NCI-H2107 treated with DMSO at 0.1 percent for 48 hours (cell line): ENCODE results near the gene RHOF.

Source experiments
- DNase-seq: peaks from one replicate; lab custom pipeline; 2025; ENCODE audit not compliant: unreplicated experiment; lab: John Stamatoyannopoulos, UW

Gene RHOF

DNA sequence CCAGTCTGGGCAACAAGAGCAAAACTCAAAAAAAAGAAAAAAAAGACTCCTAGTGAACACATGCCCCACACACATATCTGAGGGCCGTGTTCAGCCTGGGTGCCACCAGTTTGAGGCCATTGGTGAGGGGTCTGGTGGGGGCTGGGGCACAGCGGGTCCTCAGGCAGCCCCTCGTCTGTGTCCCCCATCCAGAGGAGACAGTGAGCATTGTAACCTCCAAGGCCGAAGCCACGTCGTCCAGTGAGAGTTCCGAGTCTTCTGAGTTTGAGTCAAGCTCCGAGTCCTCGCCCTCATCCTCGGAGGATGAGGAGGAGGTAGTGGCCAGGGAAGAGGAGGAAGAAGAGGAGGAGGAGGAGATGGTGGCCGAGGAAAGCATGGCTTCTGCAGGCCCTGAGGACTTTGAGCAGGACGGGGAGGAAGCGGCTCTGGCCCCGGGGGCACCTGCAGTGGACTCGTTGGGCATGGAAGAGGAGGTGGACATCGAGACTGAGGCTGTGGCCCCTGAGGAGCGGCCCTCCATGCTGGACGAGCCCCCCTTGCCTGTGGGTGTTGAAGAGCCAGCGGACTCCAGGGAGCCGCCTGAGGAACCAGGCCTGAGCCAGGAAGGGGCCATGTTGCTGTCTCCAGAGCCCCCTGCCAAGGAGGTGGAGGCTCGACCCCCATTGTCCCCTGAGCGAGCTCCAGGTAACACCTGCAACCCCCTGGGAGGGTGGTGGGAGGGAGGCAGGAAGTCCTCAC lies 25.9 kb upstream of the RHOF start:
- DNase-seq, result no peak

DNA sequence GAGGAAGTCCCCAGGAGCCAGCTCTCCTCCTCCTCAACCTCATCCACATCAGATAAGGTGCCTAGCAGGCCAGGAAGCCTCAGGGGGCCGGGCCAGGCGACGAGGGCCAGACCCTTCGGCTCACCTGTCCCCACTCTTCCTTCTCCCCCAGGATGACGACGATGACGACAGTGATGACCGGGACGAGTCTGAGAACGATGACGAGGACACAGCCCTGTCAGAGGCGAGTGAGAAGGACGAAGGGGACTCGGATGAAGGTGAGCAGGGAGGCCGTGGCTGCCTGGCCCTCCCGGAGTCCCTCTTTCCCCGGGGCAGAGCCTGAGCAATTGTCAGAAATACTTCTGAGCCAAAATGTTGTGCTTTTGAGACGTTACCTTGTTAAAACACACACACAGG lies 24.2 kb upstream of the RHOF start:
- DNase-seq, result no peak

DNA sequence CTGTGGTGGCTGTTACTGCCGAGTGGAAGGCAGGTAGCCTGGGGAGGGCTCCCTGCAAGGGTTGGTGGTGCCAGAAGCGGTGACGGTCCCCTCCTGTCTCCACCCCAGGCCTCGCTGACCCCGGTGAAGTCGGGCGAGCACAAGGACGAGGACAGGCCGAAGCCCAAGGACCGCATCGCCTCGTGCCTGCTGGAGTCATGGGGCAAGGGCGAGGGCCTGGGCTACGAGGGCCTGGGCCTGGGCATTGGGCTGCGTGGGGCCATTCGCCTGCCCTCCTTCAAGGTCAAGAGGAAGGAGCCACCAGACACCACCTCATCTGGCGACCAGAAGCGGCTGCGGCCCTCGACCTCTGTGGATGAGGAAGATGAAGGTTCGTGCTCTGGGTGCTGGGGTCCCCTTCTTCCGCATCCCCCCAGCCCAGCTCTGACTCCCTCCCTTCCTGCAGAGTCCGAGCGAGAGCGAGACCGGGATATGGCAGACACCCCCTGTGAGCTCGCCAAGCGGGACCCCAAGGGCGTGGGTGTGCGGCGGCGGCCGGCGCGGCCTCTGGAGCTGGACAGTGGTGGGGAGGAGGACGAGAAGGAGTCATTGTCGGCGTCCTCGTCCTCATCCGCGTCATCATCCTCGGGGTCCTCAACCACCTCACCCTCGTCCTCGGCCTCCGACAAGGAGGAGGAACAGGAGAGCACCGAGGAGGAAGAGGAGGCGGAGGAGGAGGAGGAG lies 23.6 kb upstream of the RHOF start:
- no peak for DNase-seq

- DNase-seq, result no peak
These were observed 21.8 kb upstream of the RHOF start for GRCh38 chr12:121815263-121815662.

GRCh38 chr12:121814429-121815119 lies 21.1 kb upstream of the RHOF start:
- DNase-seq, result no peak

- no peak for DNase-seq
These were observed 20.5 kb upstream of the RHOF start for GRCh38 chr12:121813951-121814350.

DNA sequence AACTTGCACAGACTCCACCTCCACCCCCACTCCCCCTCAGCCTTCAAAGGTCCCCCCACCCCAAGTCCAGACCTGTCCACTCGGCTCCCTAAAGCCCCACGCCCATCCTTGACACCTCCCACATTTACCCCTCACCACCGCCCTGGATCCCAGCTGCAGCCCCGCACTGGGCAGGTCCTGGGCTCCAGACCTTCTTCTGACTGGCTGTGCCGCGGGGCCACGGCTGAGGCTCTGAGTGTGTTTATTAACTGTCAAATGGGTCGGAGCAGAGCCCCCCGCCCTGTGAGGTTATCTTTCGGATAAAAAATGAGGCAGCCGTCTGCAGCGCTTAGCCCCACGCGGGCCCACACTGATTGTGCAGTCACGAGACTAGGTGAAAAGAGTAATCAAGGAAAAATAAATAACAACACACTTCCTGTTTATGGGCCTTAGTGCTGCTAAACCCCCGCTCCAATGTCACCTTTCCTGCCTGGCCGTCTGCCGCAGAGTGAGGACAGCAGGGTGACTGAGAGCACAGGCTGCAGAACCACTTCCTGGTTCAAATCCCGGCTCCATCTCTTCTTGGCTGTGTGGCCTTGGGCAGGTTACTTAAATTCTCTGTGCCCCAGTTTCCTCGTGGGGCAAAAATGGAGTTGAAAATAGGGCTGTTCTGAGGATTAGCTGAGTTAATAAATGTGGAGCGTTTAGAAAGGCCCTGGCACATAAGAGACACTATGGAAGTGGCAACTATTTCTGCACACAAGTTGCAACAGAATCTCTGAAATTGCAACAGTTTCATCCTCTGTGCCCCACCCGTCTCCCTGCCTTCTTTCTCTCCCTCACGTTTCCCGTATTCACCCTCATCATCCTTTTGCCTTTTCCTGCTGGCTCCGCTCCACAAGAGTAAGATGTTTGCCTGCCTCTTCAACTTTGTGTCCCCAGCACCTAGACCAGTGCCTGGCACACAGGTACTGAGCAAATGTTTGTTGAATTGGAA lies 19.7 kb upstream of the RHOF start:
- no peak for DNase-seq

DNA sequence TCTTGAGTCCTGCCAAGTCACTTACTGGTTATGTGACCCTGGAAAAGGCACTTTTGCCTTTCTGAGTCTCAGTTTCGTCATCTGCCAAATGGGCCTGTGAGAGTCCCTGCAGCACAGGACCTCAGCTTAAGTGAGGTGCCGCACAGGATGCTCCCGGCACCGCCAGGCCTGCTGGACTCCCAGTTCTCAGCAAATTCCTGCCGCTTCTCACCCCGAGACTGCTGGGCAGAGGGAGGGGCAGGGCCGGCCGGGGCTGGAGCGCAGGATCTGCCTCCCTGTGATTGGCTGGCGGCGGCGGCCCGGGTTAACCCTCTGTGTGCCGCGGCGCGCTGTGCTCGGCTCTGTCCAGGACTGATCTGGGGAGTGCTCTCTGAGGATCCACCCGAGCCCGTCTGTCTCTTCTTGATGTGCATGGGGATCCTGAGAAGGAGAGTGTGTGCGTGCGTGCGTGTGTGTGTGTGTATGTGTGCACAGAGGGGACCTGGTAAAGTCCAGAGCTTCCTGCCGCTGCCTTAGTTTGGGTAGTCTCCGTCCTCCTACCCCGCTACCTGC lies 18.9 kb upstream of the RHOF start:
- no peak for DNase-seq

DNA sequence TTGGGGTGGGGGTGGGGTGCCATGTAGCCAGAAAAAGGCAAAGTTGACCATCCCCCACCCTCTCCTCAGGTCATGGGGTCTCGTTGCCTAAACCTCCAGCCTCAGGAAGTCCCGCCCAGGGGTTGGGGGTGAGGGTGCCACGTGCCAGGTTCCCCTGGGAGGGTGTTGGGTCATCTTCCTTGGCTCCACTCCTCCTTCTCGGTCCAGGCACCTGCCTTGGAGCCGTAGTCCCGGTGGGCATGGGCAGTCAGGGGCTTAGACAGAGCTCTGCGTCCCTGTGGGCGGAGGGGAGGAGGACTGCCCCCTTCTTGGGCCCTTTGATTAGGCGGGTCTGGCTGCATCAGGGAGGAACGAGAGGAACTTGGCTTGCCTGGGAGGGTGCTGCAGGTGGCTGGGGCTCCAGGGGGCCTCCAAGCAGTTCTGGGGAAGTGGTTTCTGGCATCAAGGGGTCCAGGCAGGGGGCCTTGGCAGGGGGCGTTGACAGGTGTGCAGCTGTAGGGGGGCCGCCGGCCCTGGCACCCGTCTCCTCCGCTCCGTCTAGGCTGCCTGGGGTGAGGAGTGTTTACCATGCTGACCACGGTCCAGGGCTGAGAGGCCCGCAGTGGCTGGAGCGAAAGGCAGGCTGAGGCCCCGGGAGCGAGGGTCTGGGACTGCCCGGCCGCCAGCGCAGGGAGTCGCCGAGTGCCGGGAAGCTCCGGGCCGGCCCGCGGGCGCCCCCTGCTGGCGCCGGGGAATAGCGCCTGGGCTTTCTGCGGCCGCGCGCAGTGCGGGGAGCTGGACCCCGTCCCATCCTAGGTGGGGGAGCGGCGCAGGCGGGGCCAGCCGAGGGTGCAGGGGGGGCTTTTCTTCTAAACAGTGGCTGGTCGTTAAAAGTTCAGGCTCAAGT lies 18.2 kb upstream of the RHOF start:
- peak; percentile 22 for DNase-seq

- DNase-seq, result no peak
These were observed 17.4 kb upstream of the RHOF start for GRCh38 chr12:121810833-121811433.

DNA sequence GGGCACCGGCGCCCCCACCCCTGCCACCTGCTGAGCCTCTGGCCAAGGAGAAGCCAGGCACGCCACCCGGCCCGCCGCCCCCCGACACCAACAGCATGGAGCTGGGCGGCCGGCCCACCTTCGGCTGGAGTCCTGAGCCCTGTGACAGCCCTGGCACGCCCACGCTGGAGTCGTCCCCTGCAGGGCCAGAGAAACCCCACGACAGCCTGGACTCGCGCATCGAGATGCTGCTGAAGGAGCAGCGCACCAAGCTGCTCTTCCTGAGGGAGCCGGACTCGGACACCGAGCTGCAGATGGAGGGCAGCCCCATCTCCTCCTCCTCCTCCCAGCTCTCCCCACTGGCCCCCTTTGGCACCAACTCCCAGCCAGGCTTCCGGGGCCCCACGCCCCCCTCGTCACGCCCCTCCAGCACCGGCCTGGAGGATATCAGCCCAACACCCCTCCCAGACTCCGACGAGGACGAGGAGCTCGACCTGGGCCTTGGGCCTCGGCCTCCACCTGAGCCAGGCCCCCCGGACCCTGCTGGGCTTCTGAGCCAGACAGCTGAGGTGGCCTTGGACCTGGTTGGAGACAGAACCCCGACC lies 16.8 kb upstream of the RHOF start:
- DNase-seq, result no peak

- no peak for DNase-seq
These were observed 16.2 kb upstream of the RHOF start for GRCh38 chr12:121809712-121810116.

GRCh38 chr12:121808623-121809022 lies 15.1 kb upstream of the RHOF start:
- no peak for DNase-seq

DNA sequence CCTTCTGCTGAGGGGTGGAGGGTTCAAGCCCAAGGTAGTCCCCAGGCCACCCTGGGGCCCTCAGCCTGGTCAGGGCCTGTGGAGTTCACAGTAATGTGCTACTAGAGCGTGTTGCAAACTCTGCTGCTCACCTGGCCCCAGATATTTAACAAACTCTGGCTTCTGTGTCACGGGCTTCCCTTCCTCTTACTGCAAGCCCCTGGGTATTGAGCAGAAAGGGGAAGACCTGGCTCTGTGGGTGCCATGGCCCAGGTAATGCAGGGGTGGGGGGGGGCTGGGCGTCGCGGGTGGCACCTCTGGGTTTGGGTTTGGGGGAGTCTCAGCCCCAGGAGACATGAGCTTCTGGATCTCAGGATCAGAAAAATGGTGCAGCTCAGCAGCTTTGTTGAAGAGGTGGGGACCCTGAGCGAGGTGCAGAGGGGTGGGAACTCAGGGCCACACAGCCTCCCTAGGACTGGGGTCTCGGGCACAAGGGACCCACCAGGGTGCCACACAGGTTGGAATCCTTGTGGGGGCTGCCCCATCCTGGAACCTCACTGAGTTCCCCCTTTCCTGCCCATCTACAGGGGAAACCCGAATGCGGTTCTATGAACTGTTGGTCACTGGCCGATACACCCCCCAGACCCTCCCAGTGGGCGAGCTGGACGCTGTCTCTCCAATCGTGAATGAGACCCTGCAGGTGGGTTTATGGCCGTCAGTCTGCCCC lies 14.3 kb upstream of the RHOF start:
- DNase-seq, result no peak

GRCh38 chr12:121806546-121807423 lies 13.3 kb upstream of the RHOF start:
- DNase-seq, result no peak

- DNase-seq, result no peak
These were observed 12.6 kb upstream of the RHOF start for GRCh38 chr12:121806009-121806545.
